ENCODE measurements around the gene DRGX.

DRGX gene

DNA sequence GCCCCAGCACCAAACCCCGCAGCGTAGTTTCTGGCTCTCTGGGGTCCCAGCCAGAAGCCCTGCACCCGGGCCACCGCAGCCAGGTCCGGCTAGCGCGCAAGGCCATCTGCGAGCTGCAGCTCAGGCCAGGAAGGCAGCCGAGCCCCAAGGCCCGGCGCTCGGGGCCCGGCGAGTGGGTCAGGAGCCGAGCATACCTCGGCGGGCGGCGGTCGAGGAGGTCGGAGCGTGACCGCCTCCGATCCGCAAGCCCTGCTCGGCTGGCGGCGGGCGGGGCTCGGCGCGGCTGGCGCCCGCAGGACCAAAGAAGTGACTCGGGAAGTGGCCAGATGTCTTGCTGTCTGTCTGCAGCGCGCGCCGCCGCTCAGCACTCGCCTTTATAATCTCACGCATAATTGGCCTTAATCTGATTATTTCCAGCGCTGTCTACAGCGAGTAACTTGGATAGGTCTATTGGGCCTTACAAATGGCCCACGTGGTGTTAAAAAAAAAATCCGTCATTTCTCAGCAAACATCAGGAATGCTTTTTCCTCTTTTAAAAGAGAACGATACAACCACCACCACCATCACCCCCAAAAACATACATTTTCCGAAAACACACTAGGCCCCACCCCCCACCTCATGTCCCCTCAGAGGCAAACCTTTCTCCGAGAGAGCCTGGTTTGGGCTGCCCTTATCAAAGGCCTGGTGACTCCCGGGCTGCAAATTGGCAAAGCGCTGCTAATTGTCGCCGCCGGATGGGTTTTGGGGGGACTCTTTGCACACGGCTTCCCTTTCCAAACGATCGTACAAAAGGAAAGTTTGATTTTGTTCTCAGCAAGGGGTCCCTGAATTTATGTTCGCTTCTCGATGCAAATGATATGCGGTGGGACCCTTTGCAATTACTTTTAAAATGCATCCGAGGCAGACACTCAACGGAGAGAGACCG lies at the start of gene DRGX:
Gene DRGX, minus strand, starts transcription at position 349 of the 925 bp plus-strand sequence. CDS start 649 bp downstream, outside the sequence.
- DNase-seq = no peak

DNA sequence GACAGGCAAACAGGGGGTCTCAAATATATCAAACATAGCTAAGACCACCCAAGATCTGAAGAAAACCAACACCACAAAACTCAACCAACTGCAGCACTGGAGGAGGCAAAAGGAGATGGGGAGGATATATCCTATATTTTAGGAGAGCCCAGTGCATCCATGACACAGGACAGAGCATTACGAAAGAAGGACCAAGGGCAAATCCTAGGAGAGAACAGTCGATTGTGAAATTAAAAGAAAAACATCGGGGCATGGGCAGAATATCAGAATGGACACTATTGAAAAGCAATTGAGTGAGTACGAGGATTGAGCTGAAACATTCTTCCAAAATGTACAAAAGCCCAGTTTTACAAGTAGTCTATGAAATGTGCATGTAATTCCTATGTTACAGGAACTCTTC lies 48.5 kb upstream of the DRGX start:
- no peak for DNase-seq

DNA sequence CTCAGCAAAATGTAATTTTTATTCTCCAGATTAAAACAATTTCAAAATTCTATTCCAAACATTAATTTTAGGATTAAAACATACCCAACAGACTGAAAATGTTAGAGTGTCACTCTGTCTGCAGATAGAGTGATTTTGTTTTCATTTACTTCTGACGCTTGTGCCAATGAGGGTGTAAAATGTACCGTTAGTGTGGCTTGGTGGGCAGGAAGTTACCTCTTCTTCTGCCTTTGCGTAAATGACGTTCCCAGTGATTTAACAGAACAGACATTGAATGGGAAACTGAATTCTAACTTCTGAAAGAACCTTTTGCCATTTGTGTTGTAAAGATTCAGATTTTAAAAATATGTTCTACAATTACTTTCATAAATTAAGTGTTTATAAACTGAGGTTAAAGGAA lies 47.0 kb upstream of the DRGX start:
- DNase-seq = no peak

DNA sequence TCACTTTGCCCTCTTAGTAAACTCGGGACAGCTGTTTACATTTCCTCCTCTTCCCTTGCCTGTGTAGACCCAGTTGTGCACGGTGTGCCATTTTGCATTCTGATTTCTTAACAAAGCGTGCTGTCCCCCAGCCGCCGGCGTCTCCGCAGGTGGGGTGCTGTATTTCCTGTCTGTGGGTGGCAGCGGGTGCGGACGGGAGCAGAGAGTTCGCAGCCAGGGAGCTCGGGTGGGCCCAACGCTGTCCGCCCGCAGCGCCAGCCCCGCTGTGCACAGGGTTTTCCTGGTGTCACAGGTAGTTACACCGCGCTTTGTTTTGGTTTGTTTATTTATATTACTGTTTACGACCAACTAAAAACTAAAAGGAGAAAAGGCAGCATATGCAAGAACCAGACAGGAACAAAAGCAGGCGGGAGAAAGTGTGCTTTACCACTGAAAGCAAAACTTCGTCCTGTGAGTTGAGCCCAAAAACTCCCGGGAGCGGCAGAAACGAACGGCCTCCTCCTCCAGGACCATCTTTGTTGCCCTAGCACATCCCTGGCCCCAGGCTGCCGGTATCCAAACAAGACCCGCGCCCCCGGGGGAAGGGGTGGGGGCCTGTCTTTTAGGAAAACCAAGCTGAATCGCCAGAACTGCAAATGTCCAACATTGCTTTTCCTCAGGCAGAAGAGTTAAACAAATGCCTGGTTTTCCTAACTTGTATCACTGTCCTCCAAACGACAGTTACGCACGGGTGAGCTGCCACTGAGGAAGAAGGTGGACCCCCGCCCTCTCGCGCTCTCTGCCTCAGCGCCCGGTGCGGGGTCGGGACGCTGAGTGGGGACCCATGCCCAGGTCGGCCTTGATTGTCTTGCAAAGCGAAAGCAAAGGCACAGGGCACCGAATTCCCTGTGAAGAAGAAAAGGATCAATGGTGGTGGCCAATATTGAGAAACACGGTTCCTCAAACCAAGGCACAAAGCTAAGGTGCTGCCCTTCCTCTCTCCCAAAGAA lies 45.9 kb upstream of the DRGX start:
- DNase-seq = no peak

DNA sequence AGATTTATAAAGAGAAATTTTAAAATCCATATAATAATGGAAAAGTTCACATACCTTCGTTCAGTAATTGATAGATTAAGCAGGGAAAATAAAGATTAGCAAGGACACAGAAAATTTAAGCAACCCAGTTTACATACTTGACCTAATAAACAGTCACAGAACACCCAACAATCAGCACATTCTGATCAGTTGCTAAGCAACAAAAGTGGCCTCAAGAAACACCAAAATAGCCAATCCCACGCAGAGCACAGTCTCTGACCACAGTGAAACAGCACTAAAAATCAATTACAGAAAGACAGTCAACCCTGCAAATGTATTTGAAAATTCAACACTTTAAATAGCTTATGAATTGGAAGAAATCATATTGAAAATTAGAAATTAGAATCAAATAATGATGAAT lies 39.3 kb upstream of the DRGX start:
- no peak for DNase-seq

DNA sequence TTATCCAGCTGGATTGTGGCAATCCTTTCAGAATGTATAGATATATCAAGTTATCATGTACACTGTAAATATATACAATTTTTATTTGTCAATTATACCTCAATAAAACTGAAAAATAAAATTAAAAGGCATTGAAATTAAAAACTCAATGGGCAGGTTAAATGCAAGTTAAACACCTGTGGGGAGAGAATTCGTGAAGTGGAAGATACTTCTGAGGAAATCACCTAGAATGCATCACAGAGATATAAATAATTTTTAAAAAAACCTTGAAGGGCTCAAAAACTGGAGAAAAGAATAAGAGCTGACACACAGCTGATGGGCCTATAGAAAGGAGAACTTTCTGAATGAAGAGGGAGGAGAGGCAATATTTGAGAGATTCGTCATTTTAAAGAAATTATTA lies 37.2 kb upstream of the DRGX start:
- DNase-seq = no peak

DNA sequence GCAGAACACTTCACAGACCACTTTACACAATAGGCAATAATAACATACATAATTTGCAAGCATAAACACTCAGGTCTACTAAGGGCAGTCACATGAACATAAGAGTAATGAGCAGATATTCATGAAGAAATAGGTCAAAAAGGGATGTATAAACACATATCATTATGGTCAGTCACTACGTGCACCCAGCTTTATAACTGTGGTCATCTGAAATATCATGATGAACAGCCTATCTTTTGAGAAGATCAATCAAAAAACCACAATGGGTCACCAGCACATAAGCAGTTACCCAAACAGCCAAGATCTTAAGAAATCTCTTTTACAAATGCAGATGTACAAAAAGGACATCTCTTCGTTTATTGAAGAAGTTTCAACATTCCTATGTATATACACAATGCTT lies 35.5 kb upstream of the DRGX start:
- DNase-seq = no peak

DNA sequence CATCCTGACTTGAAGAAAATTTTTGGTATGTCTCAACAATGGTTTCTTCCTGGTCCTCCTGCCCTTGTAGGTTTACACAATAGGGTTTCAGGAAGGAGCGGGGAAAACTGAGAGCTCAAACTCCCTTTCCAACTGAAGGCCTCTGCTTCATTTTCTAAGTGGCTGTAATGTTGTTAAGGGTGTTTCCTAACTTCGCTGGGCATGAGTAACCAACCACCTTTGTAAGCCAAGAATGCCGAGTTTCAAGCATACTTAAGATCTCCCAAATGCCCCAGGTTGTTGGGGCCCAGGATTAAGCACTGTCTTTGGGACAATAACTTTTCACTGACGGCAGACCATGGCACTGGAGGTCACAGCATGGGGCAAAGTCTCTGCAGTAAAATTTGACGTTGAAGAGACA lies 33.6 kb upstream of the DRGX start:
- DNase-seq = no peak

DNA sequence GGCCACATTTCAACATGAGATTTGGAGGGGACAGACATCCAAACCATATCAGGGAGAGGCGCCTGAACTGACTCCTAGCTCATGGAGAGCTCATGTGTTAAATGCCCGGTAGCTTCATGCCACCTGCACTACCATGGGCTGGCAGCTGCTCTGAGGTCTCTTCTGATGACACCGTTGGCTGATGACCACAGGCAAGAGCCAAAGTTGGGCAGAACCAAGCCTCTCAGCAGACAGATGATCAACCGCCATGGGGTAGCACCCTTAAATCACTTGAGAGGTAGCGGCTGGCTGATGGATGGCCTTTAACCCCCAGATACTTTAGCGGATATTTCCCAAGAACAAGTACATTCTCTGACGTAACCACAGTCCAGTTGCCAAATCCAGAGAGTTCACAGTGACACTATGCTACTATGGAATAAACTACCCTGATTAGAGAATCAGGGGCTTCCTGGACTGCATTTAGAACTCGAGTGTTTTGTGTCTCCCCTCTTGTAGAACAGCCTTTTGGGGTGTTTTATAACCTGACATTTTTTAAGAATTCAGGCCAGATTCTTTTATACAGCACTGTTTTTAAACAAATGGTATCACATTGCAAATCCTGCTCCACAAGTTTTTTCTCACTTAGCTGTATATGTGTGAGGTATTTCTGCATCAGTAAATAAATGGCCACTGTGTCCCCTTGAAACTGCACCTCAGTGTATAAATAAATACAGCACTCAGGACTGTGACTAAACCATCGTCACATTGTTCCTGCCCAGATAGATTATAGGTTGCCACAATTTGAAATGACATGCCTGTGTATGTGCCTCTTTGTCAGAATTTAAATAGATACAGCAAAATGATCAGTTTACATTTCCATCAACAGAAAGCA lies 30.8 kb upstream of the DRGX start:
- no peak for DNase-seq

DNA sequence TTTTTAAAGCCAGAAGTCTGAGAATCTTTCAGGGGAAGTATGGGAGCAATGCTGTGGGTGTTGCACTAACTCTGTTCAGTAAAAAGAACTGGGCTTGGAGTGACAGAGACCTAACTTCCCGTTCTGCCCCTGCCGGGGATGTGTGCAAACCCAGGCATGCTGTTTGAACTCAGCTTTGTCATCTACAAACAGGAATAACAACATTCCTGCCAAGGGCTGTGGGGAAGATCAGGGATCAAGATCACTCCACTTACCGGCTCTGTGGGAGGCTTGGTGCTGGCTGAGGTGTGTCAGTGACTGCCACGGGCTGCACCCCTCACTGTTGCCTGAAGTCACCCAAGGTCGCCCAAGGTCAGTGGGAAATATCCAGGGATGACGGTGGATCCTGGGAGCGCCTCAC lies 23.1 kb upstream of the DRGX start:
- no peak for DNase-seq

DNA sequence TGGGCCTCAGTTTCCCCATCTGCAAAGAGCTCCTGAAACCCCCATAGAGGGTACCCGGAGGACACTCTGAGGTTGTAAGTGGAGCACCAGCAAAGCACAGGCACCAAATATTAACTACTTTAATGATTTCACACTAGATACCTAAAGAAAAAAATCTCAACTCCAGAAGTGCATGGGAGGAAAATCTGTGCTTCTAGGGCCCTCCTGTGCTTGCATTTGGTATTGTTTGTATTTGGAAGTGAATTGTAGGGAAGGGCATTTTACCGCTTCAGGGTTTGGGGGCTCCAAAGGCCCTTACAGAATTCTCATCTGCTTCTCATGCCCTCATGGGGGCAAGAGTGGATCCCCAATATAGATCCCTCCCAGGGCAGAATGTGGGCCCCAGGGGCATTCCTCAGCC lies 22.4 kb upstream of the DRGX start:
- no peak for DNase-seq

DNA sequence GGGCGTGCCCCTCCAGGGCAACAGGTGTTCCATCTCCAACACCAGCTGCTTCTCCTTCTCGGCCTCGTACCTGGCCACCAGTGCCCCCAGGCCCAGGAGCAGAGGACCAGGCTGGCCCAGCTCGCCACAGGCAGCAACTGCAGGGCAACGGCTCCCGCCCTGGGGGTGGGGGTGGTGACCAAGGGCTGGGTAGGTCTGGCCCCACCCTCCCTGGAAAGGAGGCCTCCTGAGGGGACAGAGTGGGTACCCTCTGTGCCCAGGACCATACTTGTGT lies 22.1 kb upstream of the DRGX start:
- DNase-seq = no peak

DNA sequence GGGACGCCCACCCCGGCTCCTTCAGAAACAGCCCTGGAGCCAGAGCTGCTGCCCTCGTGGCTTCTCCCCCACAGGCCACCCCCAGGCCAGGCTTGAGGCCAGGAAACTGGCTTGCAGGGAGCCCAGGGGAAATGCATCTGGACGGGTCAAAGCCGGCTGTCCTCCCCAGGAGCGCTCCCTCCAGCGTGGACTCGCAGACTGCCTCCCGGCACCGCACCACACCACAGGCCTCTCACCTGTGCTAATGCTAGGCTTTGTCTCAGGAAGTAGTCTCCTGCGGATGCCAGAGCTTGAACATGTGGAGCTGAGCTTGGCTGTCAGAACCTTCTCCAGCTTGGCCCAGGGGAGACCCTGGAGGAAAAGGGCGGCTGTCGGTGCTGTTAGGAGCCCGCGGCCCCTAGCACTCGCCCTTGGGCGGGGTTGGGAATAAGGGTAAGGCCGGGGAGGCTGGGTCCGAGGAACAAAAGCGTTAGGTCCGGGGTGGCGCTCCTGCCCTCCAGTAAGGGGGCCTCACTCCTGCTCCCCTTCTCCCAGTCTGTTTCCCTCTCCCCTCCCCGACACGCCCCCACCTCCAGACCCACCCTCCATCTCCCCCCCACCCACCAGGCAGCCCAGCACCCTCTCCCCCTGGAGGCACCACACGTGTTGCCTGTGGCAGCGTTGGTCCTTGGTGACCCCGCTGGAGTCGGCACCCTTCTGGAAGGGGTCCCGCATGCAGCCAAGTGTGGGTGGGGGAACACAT lies 21.6 kb upstream of the DRGX start:
- DNase-seq = no peak

DNA sequence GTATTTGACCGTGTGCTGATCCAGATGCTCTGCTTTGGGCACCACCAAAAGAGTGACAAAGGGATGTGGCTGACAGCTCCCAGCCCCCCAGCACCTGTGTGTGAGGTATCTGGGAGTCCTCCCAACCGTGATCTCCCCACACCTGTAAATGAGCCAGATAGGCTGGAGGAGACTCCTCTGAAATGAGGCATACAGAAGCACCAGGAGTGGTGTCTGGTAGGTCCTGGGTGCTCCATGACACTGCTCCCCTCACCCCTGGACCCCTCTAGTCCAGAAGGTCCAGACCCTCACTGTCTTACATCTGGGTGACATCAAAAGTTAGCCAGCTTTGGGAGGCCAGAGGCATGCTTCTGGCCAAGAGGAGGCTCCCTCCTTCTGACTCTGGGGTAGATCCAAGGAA lies 20.0 kb upstream of the DRGX start:
- DNase-seq = no peak

DNA sequence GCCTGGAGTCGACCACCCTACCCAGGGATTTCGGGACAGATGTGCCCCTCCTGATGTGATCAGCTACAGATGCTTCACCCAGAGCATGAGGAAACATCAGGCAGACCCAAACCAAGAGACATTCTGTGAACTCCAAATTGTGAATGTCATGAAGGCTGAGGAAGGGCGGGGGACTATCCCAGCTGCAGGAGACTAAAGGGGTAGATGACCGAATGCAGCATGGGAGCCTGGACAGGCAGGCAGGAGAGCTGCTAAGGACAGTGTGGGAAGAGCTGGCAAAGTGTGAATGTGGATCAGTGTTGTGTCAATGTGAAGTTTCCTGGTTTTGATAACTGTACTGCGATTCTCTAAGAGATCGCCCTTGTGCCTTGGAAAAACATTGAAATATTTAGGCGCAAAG lies 19.2 kb upstream of the DRGX start:
- no peak for DNase-seq

DNA sequence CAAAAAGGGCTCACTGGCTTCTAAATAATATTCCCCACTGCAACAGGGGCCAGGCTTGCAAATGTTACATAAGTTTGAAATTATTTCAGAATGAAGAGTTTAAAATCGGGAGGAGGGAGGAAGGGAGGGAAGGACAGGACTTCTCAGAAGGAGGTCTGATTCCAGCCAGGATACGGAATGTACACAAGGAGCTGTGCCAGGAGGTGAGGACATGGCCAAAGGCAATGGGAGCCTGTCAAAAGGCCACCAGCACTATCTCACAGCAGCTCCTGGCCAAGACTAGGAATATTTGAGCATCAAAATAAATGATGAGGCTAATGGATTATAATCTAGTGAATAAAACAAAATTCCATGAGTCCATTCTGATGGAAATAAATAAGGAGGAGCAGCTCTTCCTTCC lies 18.6 kb upstream of the DRGX start:
- no peak for DNase-seq

DNA sequence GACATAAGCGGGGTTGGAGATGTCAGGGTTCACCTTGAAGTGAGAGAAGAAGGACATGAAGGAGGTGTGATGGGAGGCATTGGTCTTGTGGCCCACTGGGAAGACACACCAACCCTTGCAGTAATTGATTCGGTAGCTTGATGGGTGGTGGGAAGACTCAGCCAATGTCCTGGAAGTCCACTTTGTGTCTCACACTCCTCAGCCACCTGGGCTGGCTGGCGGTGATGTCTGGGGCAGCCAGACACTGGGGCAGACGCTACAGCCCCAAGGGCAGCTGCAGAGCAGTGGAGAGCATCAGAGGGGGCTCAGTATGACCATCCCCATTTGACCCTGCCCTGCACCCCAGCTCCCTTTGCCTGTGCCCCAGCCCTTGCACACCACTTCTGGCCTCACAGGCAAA lies 16.7 kb upstream of the DRGX start:
- DNase-seq = no peak

DNA sequence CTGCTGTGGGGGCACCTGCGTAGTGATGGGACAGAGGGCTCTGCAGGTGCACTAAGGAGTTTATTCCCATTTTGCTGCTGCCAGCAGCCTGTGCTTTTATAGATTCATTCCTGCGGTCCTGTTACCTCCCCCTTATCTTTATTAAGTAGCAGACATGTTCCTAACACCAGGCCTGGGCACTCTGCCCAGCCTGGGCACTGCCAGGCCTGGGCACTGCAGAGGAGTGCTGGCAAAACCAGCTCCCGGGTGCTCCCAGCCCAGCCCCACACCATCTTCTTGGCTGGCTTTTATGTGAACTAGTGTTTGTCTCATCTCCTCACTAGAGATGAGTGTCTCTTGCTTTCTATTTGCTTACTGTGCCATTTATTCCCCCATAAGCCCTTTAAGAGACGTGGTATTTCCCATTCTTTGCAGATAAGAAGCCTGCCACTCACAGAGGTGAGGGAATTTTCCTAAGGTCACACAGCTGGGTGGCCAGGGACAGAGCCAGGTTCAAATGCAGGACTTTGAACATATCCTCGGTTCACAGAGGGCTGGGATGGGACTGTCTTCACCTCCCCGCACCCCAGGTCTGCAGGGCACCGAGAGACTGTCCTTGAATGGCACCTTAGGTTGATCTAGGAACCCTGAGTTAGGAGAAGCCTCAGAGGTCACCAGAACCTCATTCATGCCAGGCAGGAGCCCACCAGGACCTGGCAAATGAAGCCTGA lies 14.6 kb upstream of the DRGX start:
- DNase-seq = no peak

DNA sequence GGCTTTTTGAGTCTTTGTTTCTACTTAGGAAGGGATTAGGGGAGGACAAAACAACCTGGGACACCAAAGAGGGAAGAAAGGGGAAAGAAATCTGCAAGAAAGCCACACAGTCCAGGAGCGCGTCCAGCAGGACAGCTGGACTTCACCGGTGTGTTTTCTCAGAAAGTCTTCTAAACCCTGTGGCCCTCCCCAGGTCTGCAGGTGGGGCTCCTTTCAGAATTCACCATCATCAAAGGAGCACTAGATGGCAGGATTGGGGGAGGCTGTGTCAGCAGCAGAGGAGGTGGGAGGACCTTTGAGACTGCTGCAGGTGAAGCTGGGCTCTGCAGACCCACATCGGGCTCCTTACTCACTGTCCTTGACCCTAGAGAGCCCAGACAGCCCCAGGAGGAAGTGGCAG lies 13.9 kb upstream of the DRGX start:
- DNase-seq = no peak

DNA sequence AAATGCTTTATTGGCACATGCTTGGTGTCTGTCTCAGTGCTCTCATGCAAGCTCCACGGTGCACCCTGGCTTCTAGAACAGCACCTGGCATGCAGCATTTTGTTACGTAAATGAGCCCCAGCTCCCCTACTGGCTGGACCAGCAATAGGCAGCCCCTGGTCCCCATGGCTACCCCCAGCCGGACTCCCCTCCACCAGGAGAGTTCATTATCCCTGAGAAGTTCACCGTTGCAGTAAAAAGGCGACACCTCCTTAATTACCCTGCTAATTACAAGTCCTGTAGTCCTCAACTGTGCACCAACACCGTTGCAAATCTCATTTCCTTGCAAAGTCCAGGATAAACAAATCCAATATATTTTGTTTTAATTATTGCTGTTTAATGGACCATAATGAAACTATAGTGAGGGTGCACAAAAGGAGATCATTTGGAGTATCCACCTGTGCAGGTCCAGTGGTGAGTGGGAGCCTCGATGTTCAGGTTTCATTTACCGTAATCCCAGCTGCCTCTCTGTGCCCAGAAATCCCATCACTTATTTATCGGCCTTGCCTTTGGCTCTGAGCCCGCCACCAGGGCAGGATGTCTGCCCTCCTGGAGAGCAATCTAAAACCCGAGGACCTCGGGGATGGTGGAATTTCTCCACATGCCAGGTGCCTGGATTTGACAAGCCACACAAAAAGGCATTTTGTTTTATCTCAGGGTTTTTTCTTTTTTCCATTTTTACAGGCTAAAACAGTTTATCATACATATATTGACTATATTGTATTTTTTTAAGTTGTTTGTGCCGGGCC lies 12.8 kb upstream of the DRGX start:
- DNase-seq = no peak

Data from activated CD4-positive, alpha-beta T cell treated with anti-CD3 and anti-CD28 coated beads for 4 hours (primary cell).